Muscle of arm (tissue), 12 donors: ENCODE results near the gene PSMG1. TPM values are rescaled to one million over a fixed set of nuclear protein-coding genes. Genes with fewer than 3 reads are reported as not detected.

Experiments
- DNase-seq: peaks from one replicate; pipeline ENCODE4 v3.0.0-alpha.2; 2013
- polyA plus RNA-seq, 12 donors: library from polyadenylated mRNA; unstranded; fragments of 120-200 nt; gene quantifications; one replicate each; pipeline ENCODE4 v1.2.1, GENCODE V29; 2013; ENCODE audit not compliant: insufficient read length in 12 of 12

PSMG1 gene
- polyA plus RNA-seq, 12 donors: 25.2 to 44.6 (median 36.5) TPM; not detected in 1

DNA sequence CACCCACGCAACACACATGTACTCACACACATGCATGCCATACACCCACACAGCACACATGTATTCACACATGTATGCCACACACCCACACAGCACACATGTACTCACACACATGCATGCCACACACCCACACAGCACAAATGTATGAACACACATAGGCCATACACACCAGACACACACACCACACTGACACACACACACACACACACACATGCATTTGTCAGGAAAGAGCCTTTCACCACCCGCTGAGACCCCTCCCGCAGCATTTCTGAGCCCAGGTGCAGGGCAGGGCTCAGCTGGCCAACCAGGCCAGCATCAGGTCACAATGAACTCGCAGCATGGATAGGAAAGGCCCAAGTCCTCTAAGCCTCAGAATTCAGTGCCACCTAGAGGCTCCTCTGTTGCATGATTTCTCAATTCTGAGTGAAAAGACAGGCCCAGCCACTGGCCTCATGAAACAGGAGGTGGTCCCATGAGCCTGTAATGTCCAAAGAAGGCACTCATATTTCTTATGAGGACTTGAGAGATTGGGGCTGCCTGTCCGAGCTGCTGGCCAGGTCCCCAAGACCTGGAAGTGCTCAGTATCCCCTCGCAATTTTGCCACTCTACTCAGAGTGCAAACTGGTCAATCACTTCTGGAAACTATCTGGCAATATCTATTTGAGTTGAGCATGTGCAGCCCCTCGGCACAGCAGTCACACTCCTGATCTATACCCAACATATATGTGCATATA is 57.3 kb downstream of the PSMG1 start:
- DNase-seq: peak; percentile 71

Other genes with a start within 250 kb of the PSMG1 start
- gene BRWD1, start 130.2 kb upstream of the PSMG1 start, polyA plus RNA-seq: 10 to 100 TPM in 11 of 12 donors, not detected in 1; 27.4 to 41.1 (median 37.0) TPM
- 100 to 1,000 TPM in 11 of 12 donors, not detected in 1; 207 to 511 (median 342) TPM for gene HMGN1, start 165.6 kb upstream of the PSMG1 start, polyA plus RNA-seq